Adrenal gland (tissue), 12 donors: ENCODE data around the gene ZDHHC18. TPM values are rescaled to one million over a fixed set of nuclear protein-coding genes. Genes with fewer than 3 reads are reported as not detected.
A peak's percentile ranks its signal among the peaks of the same experiment; 100 is the strongest.

Experiments
- DNase-seq, 7 donors: peaks; one replicate each; pipeline ENCODE4 v3.0.0-alpha.2; 2019 to 2020
- H3K27ac ChIP-seq, 5 donors: fragments of 200-600 bp; sonication (generic) in 4 of 5; 1 replicate in 3 of 5; 2 replicates in 2 of 5; pipeline versions ENCODE4 v1.5.1 to v1.8.0; 2016 to 2020; ENCODE audit warnings: mild to moderate bottlenecking in 1 of 5
- H3K27me3 ChIP-seq: fragments of 200-600 bp; 2 replicates; pipeline ENCODE4 v1.8.0; 2021
- H3K36me3 ChIP-seq, 2 donors: fragments of 200-600 bp; replicated peaks in 1 of 2; 1 replicate in 1 of 2; 2 replicates in 1 of 2; pipeline versions ENCODE4 v1.5.1 to v1.8.0; 2018 to 2022
- H3K4me1 ChIP-seq, 2 donors: fragments of 200-600 bp; replicated peaks in 1 of 2; 1 replicate in 1 of 2; 2 replicates in 1 of 2; pipeline versions ENCODE4 v1.5.1 to v1.8.0; 2018 to 2021
- H3K4me3 ChIP-seq, 4 donors: fragments of 200-600 bp; sonication (generic) in 3 of 4; one replicate each; pipeline ENCODE4 v1.5.1; 2016 to 2018
- H3K9me3 ChIP-seq, 3 donors: fragments of 200-600 bp; sonication (generic) in 1 of 3; replicated peaks in 1 of 3; 1 replicate in 2 of 3; 2 replicates in 1 of 3; pipeline versions ENCODE4 v1.5.1 to v1.8.0; 2016 to 2021
- CTCF ChIP-seq, 6 experiments: fragments of 450-650 bp in 4 of 6; fragments of 200-600 bp in 2 of 6; sonication (generic) in 1 of 6; IDR thresholded peaks; 1 replicate in 5 of 6; 2 replicates in 1 of 6; pipeline versions ENCODE4 v1.5.1 to v1.8.0; 2016 to 2021; ENCODE audit warnings: antibody characterized with exemption in 6 of 6, mild to moderate bottlenecking in 2 of 6, moderate library complexity in 1 of 6
- POLR2A ChIP-seq, 2 donors: fragments of 450-650 bp; IDR thresholded peaks; one replicate each; pipeline ENCODE4 v1.6.1; 2017; ENCODE audit warnings: antibody characterized with exemption in 2 of 2, mild to moderate bottlenecking in 2 of 2, moderate library complexity in 1 of 2
- WGBS, 4 donors: extraction: QIAGEN DNeasy Blood & Tissue Kit in 2 of 4; methylation state at CpG; one replicate each; pipeline versions ENCODE4 v1.1.5 to v1.1.7; 2013 to 2017; 5-methylcytosine and 5-hydroxymethylcytosine counted together
- intact Hi-C, 2 donors: fragments of 100-400 bp; cut with DNase I; formaldehyde crosslinking; loops; one replicate each; pipeline versions ENCODE4 v1.14.1 to v1.15.0; 2022 to 2023
- polyA plus RNA-seq, 3 donors: library from polyadenylated mRNA; stranded (reverse); fragments of 200-250 nt in 2 of 3; fragments of 350-450 nt in 1 of 3; fragmentation: Illumina TruSeq in 1 of 3; extraction: RNeasy Lipid Tissue Mini Kit (QIAGEN cat#74804) in 1 of 3; gene quantifications; one replicate each; pipeline ENCODE4 v1.2.3, GENCODE V29; 2013 to 2014
- total RNA-seq, 9 donors: library from RNA; depleted of rRNA in 4 of 9; stranded (reverse); fragments of >200 nt in 4 of 9; fragments of 120-200 nt in 1 of 9; fragmentation: NEBNext Ultra II Directional in 1 of 9; extraction: Animal tissue kit (Norgen Biotek cat#: 25700) in 1 of 9; gene quantifications; one replicate each; pipeline versions ENCODE4 v1.1.0 to v1.2.4, GENCODE V29; 2013 to 2023
- donor health status: healthy with polysubstance abuse.
- donor health status: Bipolar disorder and iron deficiency.
- donor health status: DM: yes; HTN: yes; CAD: no.
- donor health status: DM: no; HTN: no; CAD: no.
- donor health status: DM: no; HTN: no; CAD: no.
- donor health status: DM: yes; HTN: yes; CAD: no.

Gene ZDHHC18
- total and polyA plus RNA-seq, 12 donors: 4.9 to 16.5 (median 10.0) TPM

DNA sequence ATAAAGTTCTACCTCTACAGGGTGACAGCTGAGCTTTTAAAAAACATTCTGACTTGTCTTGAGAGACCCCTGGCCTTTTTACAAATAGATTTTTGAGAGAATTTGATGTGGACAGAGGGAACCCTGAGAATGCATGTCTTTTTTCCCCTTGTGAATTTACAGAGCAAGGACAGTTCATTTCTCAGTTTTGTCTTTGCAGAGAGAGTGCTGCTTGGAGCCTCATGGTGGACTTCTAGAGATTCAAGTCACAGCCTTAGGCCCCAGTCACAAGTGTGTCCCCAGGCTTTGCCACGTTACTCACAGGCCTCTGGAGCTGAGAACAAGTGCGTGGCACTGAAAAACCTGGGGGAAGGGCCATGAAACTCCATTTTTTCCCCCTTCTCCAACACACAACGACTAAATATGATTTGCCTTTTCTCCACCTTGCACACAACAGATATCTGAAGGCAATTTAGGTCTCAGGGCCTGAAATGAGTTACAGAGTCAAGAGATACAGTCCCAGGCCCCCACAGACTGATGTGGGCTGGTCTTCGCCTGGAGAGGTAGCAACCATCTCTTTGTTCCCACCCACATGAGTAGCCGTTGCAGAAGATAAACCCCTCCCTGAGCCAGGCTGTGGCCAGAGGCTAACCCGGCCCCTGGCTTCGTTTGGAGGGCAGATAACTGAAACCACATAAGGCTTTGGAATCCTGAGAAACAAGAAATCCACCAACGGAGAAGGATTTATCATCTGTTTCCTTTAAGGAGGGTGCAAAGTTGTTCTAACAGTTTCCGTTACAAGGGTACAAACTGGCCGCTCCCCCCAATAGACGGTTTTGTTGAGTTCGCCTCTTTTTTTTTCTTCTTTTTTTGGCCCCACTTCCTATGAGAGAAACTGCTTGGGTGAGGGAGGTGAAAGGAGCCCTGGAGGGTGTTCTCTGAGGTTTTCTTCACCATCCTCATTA is 39.8 kb upstream of the ZDHHC18 start:
- DNase-seq: peak in 6 of 7 donors; percentile 66 to 87 (median 72)

DNA sequence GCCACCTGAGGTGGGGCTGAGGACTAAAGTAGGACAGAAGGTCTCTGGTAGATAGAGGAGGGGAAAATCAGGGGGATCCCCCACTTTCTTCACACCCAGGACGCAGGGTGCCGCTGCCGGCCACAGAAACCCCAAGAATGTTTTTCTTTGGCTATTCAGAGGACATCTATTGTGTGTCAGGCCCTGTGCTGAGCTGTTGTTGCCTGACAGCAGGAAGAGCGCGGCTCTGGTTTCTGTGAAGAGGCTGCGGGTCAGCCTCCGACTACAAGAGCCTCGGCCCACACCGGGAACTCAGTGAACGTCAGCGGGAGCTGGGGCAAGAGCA is 39.1 kb upstream of the ZDHHC18 start:
- Histone ChIP-seq H3K27me3 (no peaks in the 10 kb centered on the region), H3K4me3 (peak overlapping the region in 3 of 4 donors; percentile 66 to 80 (median 77)), H3K9me3 (no peaks in the 10 kb centered on the region), H3K36me3 (peaks cover 0 to 3% of the 10 kb centered on the region in 2 donors), H3K27ac (peak overlapping the region; percentile 91 to 99 (median 98)), H3K4me1 (peaks cover 41 to 61% of the 10 kb centered on the region in 2 donors)
- intact Hi-C loops: no loop called here
- WGBS, 4 donors: 0 to 2% (median 1%) methylated on average over 5 to 11 of the region's 11 CpGs; no CpG with 5 or more reads in 1 of the 4 donors
- no peak for TF ChIP-seq POLR2A (IDR thresholded peaks at IDR 0.05)
- DNase-seq: no peak

More for the DNA sequence above, 39.8 kb upstream of the ZDHHC18 start:
- Histone ChIP-seq H3K36me3 (peaks cover 0 to 4% of the 10 kb centered on the region in 2 donors), H3K27me3 (no peaks in the 10 kb centered on the region), H3K9me3 (no peaks in the 10 kb centered on the region), H3K4me1 (peaks cover 41 to 61% of the 10 kb centered on the region in 2 donors), H3K4me3 (peak overlapping the region in 3 of 4 donors; percentile 66 to 80 (median 77)), H3K27ac (peak overlapping the region; percentile 91 to 99 (median 98))
- no peak for TF ChIP-seq CTCF (IDR thresholded peaks at IDR 0.05)
- peak; percentile 18 to 56 for TF ChIP-seq POLR2A (IDR thresholded peaks at IDR 0.05)
- WGBS, 4 donors: 9 to 17% (median 14%) methylated on average over 12 of the region's 12 CpGs
- intact Hi-C loops: no loop called here

GRCh38 chr1:26787706-26788514 is 38.6 kb upstream of the ZDHHC18 start, which contains the start of gene PIGV:
TSS of gene PIGV (plus strand) at chr1:26787950. CDS start at chr1:26790816, 2,866 bp downstream.
- H3K36me3 ChIP-seq: no peaks in the 10 kb centered on the region
- peak; percentile 83 to 91 (median 87) for DNase-seq
- TF ChIP-seq CTCF (IDR thresholded peaks at IDR 0.05): peak in 4 of 6 experiments; percentile 24 to 54 (median 40)
- peak; percentile 47 to 53 for TF ChIP-seq POLR2A (IDR thresholded peaks at IDR 0.05)
- no peaks in the 10 kb centered on the region for H3K9me3 ChIP-seq
- H3K27me3 ChIP-seq: no peaks in the 10 kb centered on the region
- peak within 1 kb of the TSS; percentile 91 to 99 (median 98) for H3K27ac ChIP-seq
- intact Hi-C loops: loop anchor here in 1 of 2 donors (2.0 kb wide), 1 partner anchor 187 kb away; no protein-coding TSS in a partner anchor
- peaks cover 41 to 58% of the 10 kb centered on the region in 2 donors for H3K4me1 ChIP-seq
- WGBS, 4 donors: 0 to 1% (median 0%) methylated on average over 9 to 63 of the region's 63 CpGs
- peak within 1 kb of the TSS; percentile 36 to 80 (median 72) for H3K4me3 ChIP-seq

DNA sequence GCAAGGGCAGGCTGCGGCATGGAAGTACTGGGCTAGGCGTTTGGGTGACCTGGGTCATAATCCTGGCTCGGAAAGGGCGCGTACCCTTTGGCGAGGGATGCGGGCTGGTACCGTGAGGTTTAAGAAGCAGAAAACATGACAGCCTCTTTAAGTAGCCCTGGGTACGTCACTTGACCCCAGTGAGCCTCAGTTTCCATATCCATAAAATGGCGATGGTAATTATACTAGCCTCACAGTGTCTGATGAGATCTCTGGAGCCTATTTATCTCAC is 38.0 kb upstream of the ZDHHC18 start:
- peak overlapping the region; percentile 91 to 99 (median 98) for H3K27ac ChIP-seq
- 0 to 5% (median 2%) methylated on average over 2 to 10 of the region's 10 CpGs for WGBS, 4 donors
- intact Hi-C loops: loop anchor here in 1 of 2 donors (2.0 kb wide), 1 partner anchor 188 kb away; no protein-coding TSS in a partner anchor

More for the DNA sequence above, 38.0 kb upstream of the ZDHHC18 start:
- no peaks in the 10 kb centered on the region for H3K36me3 ChIP-seq
- TF ChIP-seq POLR2A (IDR thresholded peaks at IDR 0.05): no peak
- no peak for TF ChIP-seq CTCF (IDR thresholded peaks at IDR 0.05)
- H3K4me1 ChIP-seq: peaks cover 37 to 52% of the 10 kb centered on the region in 2 donors
- no peaks in the 10 kb centered on the region for H3K9me3 ChIP-seq
- no peaks in the 10 kb centered on the region for H3K27me3 ChIP-seq
- no peak for DNase-seq
- H3K4me3 ChIP-seq: peak overlapping the region; percentile 36 to 80 (median 72)
